Upper lobe of left lung (tissue), 6 donors: Measurements from ENCODE around the gene ELOVL5. TPM values are rescaled to one million over a fixed set of nuclear protein-coding genes. Genes with fewer than 3 reads are reported as not detected.

Experiments
- ATAC-seq, 2 donors: fragments of 200-7000 bp; cut with Tn5 transposase; one replicate each; pipeline ENCODE4 v1.9.1; 2022; ENCODE audit warnings: mild to moderate bottlenecking in 2 of 2, moderate library complexity in 2 of 2; ENCODE audit not compliant: low FRiP score in 2 of 2
- DNase-seq, 2 donors: peaks; one replicate each; pipeline ENCODE4 v3.0.0-alpha.2; 2019 to 2020
- H3K27ac ChIP-seq, 4 donors: fragments of 200-600 bp; sonication (generic); one replicate each; pipeline ENCODE4 v1.5.1; 2016 to 2019
- H3K27me3 ChIP-seq, 4 donors: fragments of 200-600 bp; sonication (generic); one replicate each; pipeline ENCODE4 v1.5.1; 2017 to 2019
- H3K36me3 ChIP-seq, 4 donors: fragments of 200-600 bp; sonication (generic); one replicate each; pipeline ENCODE4 v1.5.1; 2016 to 2019
- H3K4me1 ChIP-seq, 4 donors: fragments of 200-600 bp; sonication (generic); one replicate each; pipeline ENCODE4 v1.5.1; 2018 to 2019
- H3K4me3 ChIP-seq, 4 donors: fragments of 200-600 bp; sonication (generic); one replicate each; pipeline ENCODE4 v1.5.1; 2017 to 2019; ENCODE audit warnings: mild to moderate bottlenecking in 2 of 4, moderate library complexity in 1 of 4
- H3K9me3 ChIP-seq, 4 donors: fragments of 200-600 bp; sonication (generic); one replicate each; pipeline ENCODE4 v1.5.1; 2018 to 2019
- EP300 ChIP-seq, 4 donors: sonication (generic); formaldehyde crosslinking; IDR thresholded peaks; one replicate each; pipeline ENCODE4 v1.5.1; 2017; ENCODE audit warnings: antibody characterized with exemption in 4 of 4, control low read depth in 2 of 4
- POLR2A ChIP-seq, 4 donors: fragments of 450-650 bp; IDR thresholded peaks; one replicate each; pipeline ENCODE4 v1.5.1; 2016 to 2017; ENCODE audit warnings: antibody characterized with exemption in 4 of 4, mild to moderate bottlenecking in 2 of 4
- POLR2AphosphoS5 ChIP-seq, 2 donors: sonication (generic); formaldehyde crosslinking; IDR thresholded peaks; one replicate each; pipeline ENCODE4 v1.5.1; 2017; ENCODE audit warnings: antibody characterized with exemption in 2 of 2
- WGBS, 2 donors: methylation state at CpG; one replicate each; pipeline ENCODE4 v1.1.5; 2017 to 2018; 5-methylcytosine and 5-hydroxymethylcytosine counted together
- total RNA-seq, 6 donors: library from RNA; depleted of rRNA in 4 of 6; stranded (reverse); fragments of >200 nt in 4 of 6; gene quantifications; one replicate each; pipeline versions ENCODE4 v1.1.0 to v1.2.1, GENCODE V29; 2016 to 2021
- TF ChIP-seq, protein P1 (sequence below), 6 experiments: fragments of 450-650 bp in 4 of 6; fragments of 200-600 bp in 2 of 6; sonication (generic) in 2 of 6; IDR thresholded peaks; one replicate each; pipeline ENCODE4 v1.5.1; 2016 to 2019; ENCODE audit warnings: antibody characterized with exemption in 6 of 6
- donor health status: DM: no; HTN: no; CAD: no; lungs with moderate emphysema.
- donor health status: DM: no; HTN: yes; CAD: no; lungs with severe emphysema.

ELOVL5 gene
- total RNA-seq, 6 donors from 2014 or later = 67.1 to 132 (median 81.2) TPM

DNA sequence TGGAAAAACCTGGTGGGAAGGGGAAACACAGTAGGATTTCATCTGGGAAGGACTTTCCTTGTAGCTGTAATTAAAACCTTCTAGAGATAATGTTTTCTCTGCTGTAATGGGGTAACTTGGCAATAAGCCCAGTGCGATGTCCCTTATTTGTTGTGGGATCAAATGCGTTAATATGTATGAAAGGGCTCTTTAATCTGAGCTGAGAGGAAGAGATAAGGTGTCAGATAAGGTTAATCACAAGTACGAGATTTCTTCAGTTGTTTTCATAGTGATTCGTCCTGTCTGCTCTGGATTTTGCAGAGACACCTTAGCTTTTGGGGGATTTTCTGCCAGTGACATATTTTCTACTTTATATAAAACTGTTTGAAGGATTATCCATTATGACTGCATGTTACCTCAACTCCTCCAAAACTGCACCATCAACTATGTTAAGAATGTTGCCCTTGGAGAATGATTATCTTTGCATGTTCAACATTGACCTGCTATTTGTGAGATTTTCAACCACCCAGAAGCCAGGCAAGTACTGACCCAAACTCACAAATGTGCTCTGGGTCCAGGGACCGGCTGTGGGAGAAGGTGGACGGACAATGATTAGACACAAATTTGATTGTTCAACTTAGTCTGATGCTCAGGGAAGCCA is 21.2 kb upstream of the ELOVL5 start:
- 60 to 62% methylated on average over 6 of the region's 6 CpGs for WGBS, 2 donors
- TF ChIP-seq POLR2AphosphoS5 (IDR thresholded peaks at IDR 0.05) = no peak
- TF ChIP-seq, protein P1, sequence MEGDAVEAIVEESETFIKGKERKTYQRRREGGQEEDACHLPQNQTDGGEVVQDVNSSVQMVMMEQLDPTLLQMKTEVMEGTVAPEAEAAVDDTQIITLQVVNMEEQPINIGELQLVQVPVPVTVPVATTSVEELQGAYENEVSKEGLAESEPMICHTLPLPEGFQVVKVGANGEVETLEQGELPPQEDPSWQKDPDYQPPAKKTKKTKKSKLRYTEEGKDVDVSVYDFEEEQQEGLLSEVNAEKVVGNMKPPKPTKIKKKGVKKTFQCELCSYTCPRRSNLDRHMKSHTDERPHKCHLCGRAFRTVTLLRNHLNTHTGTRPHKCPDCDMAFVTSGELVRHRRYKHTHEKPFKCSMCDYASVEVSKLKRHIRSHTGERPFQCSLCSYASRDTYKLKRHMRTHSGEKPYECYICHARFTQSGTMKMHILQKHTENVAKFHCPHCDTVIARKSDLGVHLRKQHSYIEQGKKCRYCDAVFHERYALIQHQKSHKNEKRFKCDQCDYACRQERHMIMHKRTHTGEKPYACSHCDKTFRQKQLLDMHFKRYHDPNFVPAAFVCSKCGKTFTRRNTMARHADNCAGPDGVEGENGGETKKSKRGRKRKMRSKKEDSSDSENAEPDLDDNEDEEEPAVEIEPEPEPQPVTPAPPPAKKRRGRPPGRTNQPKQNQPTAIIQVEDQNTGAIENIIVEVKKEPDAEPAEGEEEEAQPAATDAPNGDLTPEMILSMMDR (IDR thresholded peaks at IDR 0.05) = no peak
- no peak for TF ChIP-seq EP300 (IDR thresholded peaks at IDR 0.05)

DNA sequence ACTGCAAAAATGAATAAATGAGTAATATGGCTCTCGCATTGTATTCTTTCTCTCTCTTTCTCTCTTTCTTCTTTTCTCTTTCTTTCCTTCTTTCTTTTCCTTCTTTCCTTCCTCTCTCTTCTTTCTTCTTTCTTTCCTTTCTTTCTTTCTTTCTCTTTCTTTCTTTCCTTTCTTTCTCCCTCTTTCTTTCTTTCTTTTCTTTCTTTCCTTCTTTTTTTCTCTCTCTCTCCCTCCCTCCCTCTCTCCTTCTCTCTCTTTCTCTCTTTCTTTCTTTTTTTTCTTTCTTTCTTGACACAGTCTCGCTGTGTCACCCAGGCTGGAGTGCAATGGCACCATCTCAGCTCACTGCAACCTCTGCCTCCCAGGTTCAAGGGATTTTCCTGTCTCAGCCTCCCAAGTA is 20.3 kb upstream of the ELOVL5 start:
- no peak for ATAC-seq
- no peak overlapping the region for H3K4me3 ChIP-seq
- DNase-seq = no peak
- H3K27me3 ChIP-seq = no peaks in the 10 kb centered on the region
- no peak overlapping the region for H3K27ac ChIP-seq
- no peaks in the 10 kb centered on the region for H3K9me3 ChIP-seq
- no peaks in the 10 kb centered on the region for H3K4me1 ChIP-seq
- H3K36me3 ChIP-seq = no peaks in the 10 kb centered on the region
- TF ChIP-seq POLR2A (IDR thresholded peaks at IDR 0.05) (no peak), POLR2AphosphoS5 (IDR thresholded peaks at IDR 0.05) (no peak)
- TF ChIP-seq, protein P1 (IDR thresholded peaks at IDR 0.05) = no peak
- 96 to 98% methylated on average over 2 of the region's 2 CpGs for WGBS, 2 donors

More for the DNA sequence above, 21.2 kb upstream of the ELOVL5 start:
- Histone ChIP-seq H3K27me3 (no peaks in the 10 kb centered on the region), H3K27ac (no peak overlapping the region), H3K4me3 (no peak overlapping the region), H3K9me3 (no peaks in the 10 kb centered on the region), H3K36me3 (no peaks in the 10 kb centered on the region), H3K4me1 (no peaks in the 10 kb centered on the region)
- ATAC-seq (no peak), DNase-seq (no peak)

DNA sequence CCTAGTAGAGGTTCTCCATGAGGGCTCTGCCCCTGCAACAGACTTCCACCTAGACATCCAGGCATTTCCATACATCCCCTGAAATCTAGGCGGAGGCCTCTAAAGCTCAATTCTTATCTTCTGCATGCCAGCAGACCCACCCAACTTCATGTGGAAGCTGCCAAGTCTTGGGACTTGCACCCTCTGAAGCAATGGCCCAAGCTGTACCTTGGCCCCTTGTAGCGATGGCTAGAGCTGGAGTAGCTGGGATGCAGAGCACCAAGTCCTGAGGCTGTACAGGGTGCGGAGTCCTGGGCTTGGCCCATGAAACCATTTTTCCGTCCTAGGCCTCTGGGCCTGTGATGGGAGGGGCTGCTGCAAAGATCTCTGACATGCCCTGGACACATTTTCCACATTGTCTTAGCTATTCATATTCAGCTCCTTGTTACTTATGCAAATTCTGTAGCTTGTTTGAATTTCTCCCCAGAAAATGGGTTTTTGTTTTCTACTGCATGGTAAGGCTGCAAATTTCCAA is 17.4 kb upstream of the ELOVL5 start:
- 96 to 100% methylated on average over 4 of the region's 4 CpGs for WGBS, 2 donors
- Histone ChIP-seq H3K4me1 (peaks cover 0 to 3% (median under 1%) of the 10 kb centered on the region in 4 donors), H3K9me3 (no peaks in the 10 kb centered on the region), H3K4me3 (no peak overlapping the region), H3K27me3 (no peaks in the 10 kb centered on the region), H3K36me3 (no peaks in the 10 kb centered on the region), H3K27ac (no peak overlapping the region)
- no peak for DNase-seq
- ATAC-seq = no peak
- TF ChIP-seq EP300 (IDR thresholded peaks at IDR 0.05) (no peak), POLR2AphosphoS5 (IDR thresholded peaks at IDR 0.05) (no peak), POLR2A (IDR thresholded peaks at IDR 0.05) (no peak)
- TF ChIP-seq, protein P1 (IDR thresholded peaks at IDR 0.05) = no peak

GRCh38 chr6:53363341-53364079 is 14.8 kb upstream of the ELOVL5 start:
- no peak for TF ChIP-seq EP300 (IDR thresholded peaks at IDR 0.05)
- TF ChIP-seq, protein P1 (IDR thresholded peaks at IDR 0.05) = no peak
- no peak for TF ChIP-seq POLR2AphosphoS5 (IDR thresholded peaks at IDR 0.05)
- no peak for TF ChIP-seq POLR2A (IDR thresholded peaks at IDR 0.05)
- H3K27ac ChIP-seq = no peak overlapping the region
- peak in 1 of 2 donors; percentile 82 for DNase-seq
- WGBS, 2 donors = 97 to 98% methylated on average over 7 to 34 of the region's 37 CpGs
- no peaks in the 10 kb centered on the region for H3K36me3 ChIP-seq
- H3K27me3 ChIP-seq = no peaks in the 10 kb centered on the region
- H3K4me3 ChIP-seq = no peak overlapping the region
- peaks cover 6 to 19% (median 10%) of the 10 kb centered on the region in 4 donors for H3K4me1 ChIP-seq
- ATAC-seq = no peak
- no peaks in the 10 kb centered on the region for H3K9me3 ChIP-seq
